ENCODE measurements around the gene SDHA.
"Not testable (repeated sequence)": the region's sequence is repeated elsewhere in the genome, so short reads cannot be mapped to it uniquely, and the experiment has no call there.

Gene SDHA

DNA sequence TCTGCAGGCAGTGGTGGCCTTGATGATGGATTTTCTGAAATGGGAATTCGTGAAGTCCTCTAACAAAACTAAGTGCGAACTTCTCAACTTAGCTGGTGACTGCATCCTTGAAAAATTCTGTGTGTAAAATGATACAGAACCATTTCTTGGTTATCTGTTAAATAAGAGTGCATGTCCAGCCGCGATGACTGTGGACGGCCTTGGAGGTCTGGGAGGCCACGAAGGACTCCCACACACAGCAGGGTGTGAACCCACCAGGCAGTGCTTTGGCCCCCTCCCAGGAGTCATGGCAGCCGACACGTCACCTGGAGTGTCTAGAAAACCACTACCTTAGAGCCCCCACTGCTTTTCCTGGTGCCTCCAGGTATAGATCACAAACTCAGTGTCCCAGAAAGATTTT, 85.6 kb downstream of the SDHA start:
- not testable (repeated sequence) for DNase-seq

DNA sequence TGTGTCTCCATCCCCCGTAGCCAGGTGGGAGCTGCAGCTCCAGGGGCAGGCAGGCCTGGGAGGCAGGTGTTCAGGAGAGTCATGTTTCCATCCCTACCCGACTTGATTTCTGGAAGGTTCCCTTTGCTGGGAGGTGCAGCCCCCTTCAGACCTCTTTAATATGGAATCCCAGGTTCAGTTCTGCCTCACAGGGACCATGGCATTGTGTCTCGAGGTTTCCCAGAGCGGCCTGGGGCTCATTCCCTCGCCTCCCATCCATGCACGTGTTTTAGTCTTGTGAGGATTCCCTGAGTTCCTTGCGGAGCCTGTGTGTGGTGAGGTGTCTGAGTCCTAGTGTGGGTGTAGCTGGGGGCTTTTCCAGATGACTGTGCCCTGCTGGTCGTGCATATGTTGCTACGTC, 86.9 kb downstream of the SDHA start:
- DNase-seq: no peak

DNA sequence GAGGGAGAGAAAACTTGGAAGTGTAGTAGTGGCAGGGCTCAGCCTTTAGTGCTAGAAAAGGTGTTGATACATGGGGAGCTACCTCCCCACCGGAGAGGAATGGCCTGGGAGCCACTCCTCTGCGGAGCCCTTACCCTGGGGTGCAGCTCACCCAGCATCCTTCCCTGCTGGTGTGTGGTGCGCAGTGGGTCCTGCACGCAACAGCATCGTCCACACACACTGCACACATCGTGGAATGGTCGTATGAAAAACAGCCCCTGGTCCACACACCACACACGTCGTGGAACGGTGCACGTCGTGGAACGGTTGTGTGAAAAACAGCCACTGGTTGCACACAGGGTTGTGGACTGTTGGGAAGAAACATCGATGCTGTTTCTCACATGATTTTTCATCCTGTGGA, 87.3 kb downstream of the SDHA start:
- DNase-seq: no peak

DNA sequence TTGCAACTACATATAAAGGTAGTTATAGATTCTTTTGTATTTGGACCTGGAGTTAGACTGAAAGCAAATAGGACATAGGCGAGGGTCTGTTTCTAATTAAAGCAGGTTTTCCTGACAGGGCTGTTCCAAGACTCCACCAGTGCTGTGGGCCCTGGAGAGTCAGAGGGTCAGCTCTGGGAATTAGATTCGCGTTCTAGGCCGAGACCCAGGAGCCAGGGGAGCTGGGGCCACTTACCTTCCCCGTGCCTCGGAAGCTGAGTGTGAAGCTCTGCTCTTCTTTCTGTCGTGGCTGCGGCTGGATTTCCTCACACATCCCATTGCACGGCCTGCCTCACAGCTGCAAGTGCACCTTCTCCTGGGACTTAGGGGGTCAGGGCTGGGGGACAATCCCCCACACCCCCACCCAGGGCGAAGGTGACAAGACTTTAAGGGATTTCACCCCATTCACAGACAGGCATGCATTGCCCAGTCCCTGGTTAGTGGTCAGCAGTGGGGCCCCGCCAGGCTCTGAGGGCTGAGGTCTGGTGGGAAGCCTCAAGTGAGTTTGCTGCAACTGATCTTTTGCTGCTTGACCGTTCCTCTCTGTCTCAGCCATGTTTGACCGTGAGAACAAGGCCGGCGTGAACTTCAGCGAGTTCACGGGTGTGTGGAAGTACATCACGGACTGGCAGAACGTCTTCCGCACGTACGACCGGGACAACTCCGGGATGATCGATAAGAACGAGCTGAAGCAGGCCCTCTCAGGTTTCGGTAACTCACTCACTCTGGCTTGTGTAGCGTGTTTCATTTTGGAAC, 88.1 kb downstream of the SDHA start:
- DNase-seq: no peak
